Ectodermal cell (in vitro differentiated cells): ENCODE data around the gene REG1A.

ENCODE experiments used
- H3K27ac ChIP-seq: 2 replicates; pipeline ENCODE4 v1.7.0; 2013; ENCODE audit warnings: mild to moderate bottlenecking, low read depth, low read length; ENCODE audit not compliant: insufficient read depth, poor library complexity, severe bottlenecking
- H3K27me3 ChIP-seq: 2 replicates; pipeline ENCODE4 v1.7.0; 2013; ENCODE audit warnings: mild to moderate bottlenecking, low read length; ENCODE audit not compliant: insufficient read depth, control insufficient read depth, poor library complexity, severe bottlenecking
- H3K36me3 ChIP-seq: one replicate; pipeline ENCODE4 v1.7.0; 2013; ENCODE audit warnings: low read length; ENCODE audit not compliant: control insufficient read depth, insufficient read depth
- H3K4me1 ChIP-seq: one replicate; pipeline ENCODE4 v1.7.0; 2013; ENCODE audit warnings: low read length; ENCODE audit not compliant: control insufficient read depth, insufficient read depth
- H3K4me3 ChIP-seq: 2 replicates; pipeline ENCODE4 v1.7.0; 2013; ENCODE audit warnings: low read depth, low read length, control low read depth; ENCODE audit not compliant: insufficient read depth
- H3K9me3 ChIP-seq: 2 replicates; pipeline ENCODE4 v1.7.0; 2013; ENCODE audit warnings: mild to moderate bottlenecking, low read length, moderate library complexity; ENCODE audit not compliant: control insufficient read depth
- WGBS, 2 experiments: methylation state at CpG; one replicate each; pipeline ENCODE4 v1.1.7; 2013; ENCODE audit warnings: missing lambda C conversion rate in 2 of 2; 5-methylcytosine and 5-hydroxymethylcytosine counted together

The REG1A gene

GRCh38 chr2:79099140-79099686 is 21.1 kb upstream of the REG1A start:
- 93 to 95% methylated on average over 7 of the region's 7 CpGs for WGBS, 2 experiments
- Histone ChIP-seq H3K27me3 (no peaks in the 10 kb centered on the region), H3K4me3 (no peak overlapping the region), H3K4me1 (peaks cover 4% of the 10 kb centered on the region), H3K36me3 (no peaks in the 10 kb centered on the region), H3K9me3 (no peaks in the 10 kb centered on the region), H3K27ac (no peak overlapping the region)

GRCh38 chr2:79100285-79100684 is 20.0 kb upstream of the REG1A start:
- Histone ChIP-seq H3K27me3 (no peaks in the 10 kb centered on the region), H3K27ac (no peak overlapping the region), H3K36me3 (no peaks in the 10 kb centered on the region), H3K4me1 (peaks cover 4% of the 10 kb centered on the region), H3K4me3 (no peak overlapping the region), H3K9me3 (no peaks in the 10 kb centered on the region)
- WGBS, 2 experiments = 87 to 100% methylated on average over 1 of the region's 1 CpG

- Histone ChIP-seq H3K4me1 (peaks cover 4% of the 10 kb centered on the region), H3K27me3 (no peaks in the 10 kb centered on the region), H3K9me3 (no peaks in the 10 kb centered on the region), H3K4me3 (no peak overlapping the region), H3K36me3 (no peaks in the 10 kb centered on the region), H3K27ac (no peak overlapping the region)
- 91 to 93% methylated on average over 2 of the region's 2 CpGs for WGBS, 2 experiments
Measured at GRCh38 chr2:79101024-79101423, 19.3 kb upstream of the REG1A start.

GRCh38 chr2:79103214-79103613 is 17.1 kb upstream of the REG1A start:
- Histone ChIP-seq H3K27ac (no peak overlapping the region), H3K4me1 (peaks cover 4% of the 10 kb centered on the region), H3K27me3 (no peaks in the 10 kb centered on the region), H3K9me3 (no peaks in the 10 kb centered on the region), H3K4me3 (no peak overlapping the region), H3K36me3 (no peaks in the 10 kb centered on the region)
- 84 to 93% methylated on average over 2 of the region's 2 CpGs for WGBS, 2 experiments

GRCh38 chr2:79105259-79105658 is 15.0 kb upstream of the REG1A start:
- Histone ChIP-seq H3K4me1 (no peaks in the 10 kb centered on the region), H3K4me3 (no peak overlapping the region), H3K27me3 (no peaks in the 10 kb centered on the region), H3K36me3 (no peaks in the 10 kb centered on the region), H3K27ac (no peak overlapping the region), H3K9me3 (no peaks in the 10 kb centered on the region)
- 85 to 100% methylated on average over 2 of the region's 2 CpGs for WGBS, 2 experiments

- Histone ChIP-seq H3K4me1 (no peaks in the 10 kb centered on the region), H3K36me3 (no peaks in the 10 kb centered on the region), H3K27ac (no peak overlapping the region), H3K4me3 (no peak overlapping the region), H3K27me3 (no peaks in the 10 kb centered on the region), H3K9me3 (no peaks in the 10 kb centered on the region)
- 96 to 98% methylated on average over 3 of the region's 3 CpGs for WGBS, 2 experiments
Measured at GRCh38 chr2:79112269-79112668, 8.0 kb upstream of the REG1A start.

- no peaks in the 10 kb centered on the region for H3K4me1 ChIP-seq
- no peaks in the 10 kb centered on the region for H3K36me3 ChIP-seq
- H3K9me3 ChIP-seq = no peaks in the 10 kb centered on the region
Measured at GRCh38 chr2:79114797-79115494, 5.3 kb upstream of the REG1A start.

GRCh38 chr2:79116997-79117928 is 3.0 kb upstream of the REG1A start:
- Histone ChIP-seq H3K27me3 (no peaks in the 10 kb centered on the region), H3K4me3 (no peak overlapping the region), H3K36me3 (no peaks in the 10 kb centered on the region), H3K9me3 (no peaks in the 10 kb centered on the region), H3K4me1 (no peaks in the 10 kb centered on the region), H3K27ac (no peak overlapping the region)
- 88 to 96% methylated on average over 2 of the region's 2 CpGs for WGBS, 2 experiments

More at GRCh38 chr2:79114797-79115494, 5.3 kb upstream of the REG1A start:
- Histone ChIP-seq H3K27ac (no peak overlapping the region), H3K4me3 (no peak overlapping the region), H3K27me3 (no peaks in the 10 kb centered on the region)
- WGBS, 2 experiments = 88 to 93% methylated on average over 3 of the region's 3 CpGs

GRCh38 chr2:79122676-79123075 is 2.4 kb downstream of the REG1A start:
- H3K9me3 ChIP-seq = no peaks in the 10 kb centered on the region
- H3K27ac ChIP-seq = no peak overlapping the region
- 96 to 100% methylated on average over 2 of the region's 2 CpGs for WGBS, 2 experiments
- no peaks in the 10 kb centered on the region for H3K36me3 ChIP-seq
- H3K4me3 ChIP-seq = no peak overlapping the region
- no peaks in the 10 kb centered on the region for H3K4me1 ChIP-seq
- H3K27me3 ChIP-seq = no peaks in the 10 kb centered on the region
